ENCODE measurements around the gene SYT14.

The SYT14 gene

DNA sequence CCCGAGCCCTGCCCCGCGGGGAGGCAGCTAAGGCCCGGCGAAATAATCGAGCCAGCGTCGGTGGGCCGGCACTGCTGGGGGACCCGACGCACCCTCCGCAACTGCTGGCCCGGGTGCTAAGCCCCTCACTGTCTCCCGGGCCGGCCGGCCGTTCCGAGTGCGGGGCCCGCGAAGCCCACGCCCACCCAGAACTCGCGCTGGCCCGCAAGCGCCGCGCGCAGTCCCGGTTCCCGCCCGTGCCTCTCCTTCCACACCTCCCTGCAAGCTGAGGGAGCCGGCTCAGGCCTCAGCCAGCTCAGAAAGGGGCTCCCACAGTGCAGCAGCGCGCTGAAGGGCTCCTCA is 49.0 kb upstream of the SYT14 start (continued):
- TF ChIP-seq, protein P1, sequence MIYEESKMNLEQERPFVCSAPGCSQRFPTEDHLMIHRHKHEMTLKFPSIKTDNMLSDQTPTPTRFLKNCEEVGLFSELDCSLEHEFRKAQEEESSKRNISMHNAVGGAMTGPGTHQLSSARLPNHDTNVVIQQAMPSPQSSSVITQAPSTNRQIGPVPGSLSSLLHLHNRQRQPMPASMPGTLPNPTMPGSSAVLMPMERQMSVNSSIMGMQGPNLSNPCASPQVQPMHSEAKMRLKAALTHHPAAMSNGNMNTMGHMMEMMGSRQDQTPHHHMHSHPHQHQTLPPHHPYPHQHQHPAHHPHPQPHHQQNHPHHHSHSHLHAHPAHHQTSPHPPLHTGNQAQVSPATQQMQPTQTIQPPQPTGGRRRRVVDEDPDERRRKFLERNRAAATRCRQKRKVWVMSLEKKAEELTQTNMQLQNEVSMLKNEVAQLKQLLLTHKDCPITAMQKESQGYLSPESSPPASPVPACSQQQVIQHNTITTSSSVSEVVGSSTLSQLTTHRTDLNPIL (CRISPR knock-in tag; IDR thresholded peaks at IDR 0.05; ENCODE audit: low read depth): no peak
- TF ChIP-seq CSDC2 (CRISPR knock-in tag; IDR thresholded peaks at IDR 0.05) (no peak), POU6F1 (CRISPR knock-in tag; IDR thresholded peaks at IDR 0.05; ENCODE audit: borderline replicate concordance, low read depth) (no peak), TOX (CRISPR knock-in tag; IDR thresholded peaks at IDR 0.05; ENCODE audit: borderline replicate concordance) (no peak), OSR1 (CRISPR knock-in tag; IDR thresholded peaks at IDR 0.05) (no peak)

DNA sequence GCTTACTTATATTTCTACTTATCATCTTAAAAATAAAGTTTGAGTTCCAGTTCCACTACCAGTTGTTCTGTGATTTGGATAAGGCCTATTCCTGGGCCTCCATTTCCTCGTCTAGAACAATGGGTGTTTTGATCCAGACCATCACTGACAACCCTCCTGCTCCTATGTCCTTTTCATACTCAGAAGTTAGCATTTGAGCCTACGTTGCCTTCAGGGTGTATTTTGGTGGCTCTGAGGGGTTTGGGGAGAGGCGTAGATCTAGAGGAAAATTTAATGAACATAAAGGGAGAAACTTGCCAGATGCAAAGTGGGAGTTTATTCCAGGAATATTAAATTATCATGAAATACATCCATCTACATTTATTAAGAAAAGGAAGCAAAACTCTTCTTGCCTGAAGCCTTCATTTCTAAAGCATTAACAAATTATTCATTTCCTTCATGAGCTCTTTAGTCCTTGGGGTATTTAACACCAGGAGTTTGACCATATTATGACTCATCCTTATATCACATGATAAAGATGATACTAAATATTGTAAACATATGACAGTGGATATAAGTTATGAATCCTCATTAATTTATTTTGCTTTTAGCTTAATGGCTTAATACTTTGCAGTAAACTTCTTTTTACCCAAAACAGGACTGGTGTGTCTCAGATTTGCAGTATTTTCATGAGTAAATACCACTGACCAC is 47.2 kb upstream of the SYT14 start:
- peak; percentile 39 for ATAC-seq
- TF ChIP-seq TCF4 (CRISPR knock-in tag; IDR thresholded peaks at IDR 0.05; ENCODE audit: borderline replicate concordance): no peak
- TF ChIP-seq SNAI2 (CRISPR knock-in tag; IDR thresholded peaks at IDR 0.05): no peak
- TF ChIP-seq OSR1 (CRISPR knock-in tag; IDR thresholded peaks at IDR 0.05): no peak
- TF ChIP-seq, protein P1 (CRISPR knock-in tag; IDR thresholded peaks at IDR 0.05; ENCODE audit: low read depth): no peak
- no peak for TF ChIP-seq RARB (CRISPR knock-in tag; IDR thresholded peaks at IDR 0.05)
- no peak for TF ChIP-seq ZNF8 (CRISPR knock-in tag; IDR thresholded peaks at IDR 0.05)
- no peak for TF ChIP-seq ESRRG (CRISPR knock-in tag; IDR thresholded peaks at IDR 0.05)
- TF ChIP-seq, protein P2, sequence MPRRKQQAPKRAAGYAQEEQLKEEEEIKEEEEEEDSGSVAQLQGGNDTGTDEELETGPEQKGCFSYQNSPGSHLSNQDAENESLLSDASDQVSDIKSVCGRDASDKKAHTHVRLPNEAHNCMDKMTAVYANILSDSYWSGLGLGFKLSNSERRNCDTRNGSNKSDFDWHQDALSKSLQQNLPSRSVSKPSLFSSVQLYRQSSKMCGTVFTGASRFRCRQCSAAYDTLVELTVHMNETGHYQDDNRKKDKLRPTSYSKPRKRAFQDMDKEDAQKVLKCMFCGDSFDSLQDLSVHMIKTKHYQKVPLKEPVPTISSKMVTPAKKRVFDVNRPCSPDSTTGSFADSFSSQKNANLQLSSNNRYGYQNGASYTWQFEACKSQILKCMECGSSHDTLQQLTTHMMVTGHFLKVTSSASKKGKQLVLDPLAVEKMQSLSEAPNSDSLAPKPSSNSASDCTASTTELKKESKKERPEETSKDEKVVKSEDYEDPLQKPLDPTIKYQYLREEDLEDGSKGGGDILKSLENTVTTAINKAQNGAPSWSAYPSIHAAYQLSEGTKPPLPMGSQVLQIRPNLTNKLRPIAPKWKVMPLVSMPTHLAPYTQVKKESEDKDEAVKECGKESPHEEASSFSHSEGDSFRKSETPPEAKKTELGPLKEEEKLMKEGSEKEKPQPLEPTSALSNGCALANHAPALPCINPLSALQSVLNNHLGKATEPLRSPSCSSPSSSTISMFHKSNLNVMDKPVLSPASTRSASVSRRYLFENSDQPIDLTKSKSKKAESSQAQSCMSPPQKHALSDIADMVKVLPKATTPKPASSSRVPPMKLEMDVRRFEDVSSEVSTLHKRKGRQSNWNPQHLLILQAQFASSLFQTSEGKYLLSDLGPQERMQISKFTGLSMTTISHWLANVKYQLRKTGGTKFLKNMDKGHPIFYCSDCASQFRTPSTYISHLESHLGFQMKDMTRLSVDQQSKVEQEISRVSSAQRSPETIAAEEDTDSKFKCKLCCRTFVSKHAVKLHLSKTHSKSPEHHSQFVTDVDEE (CRISPR knock-in tag; IDR thresholded peaks at IDR 0.05): no peak
- TF ChIP-seq, protein P3, sequence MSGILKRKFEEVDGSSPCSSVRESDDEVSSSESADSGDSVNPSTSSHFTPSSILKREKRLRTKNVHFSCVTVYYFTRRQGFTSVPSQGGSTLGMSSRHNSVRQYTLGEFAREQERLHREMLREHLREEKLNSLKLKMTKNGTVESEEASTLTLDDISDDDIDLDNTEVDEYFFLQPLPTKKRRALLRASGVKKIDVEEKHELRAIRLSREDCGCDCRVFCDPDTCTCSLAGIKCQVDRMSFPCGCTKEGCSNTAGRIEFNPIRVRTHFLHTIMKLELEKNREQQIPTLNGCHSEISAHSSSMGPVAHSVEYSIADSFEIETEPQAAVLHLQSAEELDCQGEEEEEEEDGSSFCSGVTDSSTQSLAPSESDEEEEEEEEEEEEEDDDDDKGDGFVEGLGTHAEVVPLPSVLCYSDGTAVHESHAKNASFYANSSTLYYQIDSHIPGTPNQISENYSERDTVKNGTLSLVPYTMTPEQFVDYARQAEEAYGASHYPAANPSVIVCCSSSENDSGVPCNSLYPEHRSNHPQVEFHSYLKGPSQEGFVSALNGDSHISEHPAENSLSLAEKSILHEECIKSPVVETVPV (CRISPR knock-in tag; IDR thresholded peaks at IDR 0.05): no peak
- TF ChIP-seq, protein P4, sequence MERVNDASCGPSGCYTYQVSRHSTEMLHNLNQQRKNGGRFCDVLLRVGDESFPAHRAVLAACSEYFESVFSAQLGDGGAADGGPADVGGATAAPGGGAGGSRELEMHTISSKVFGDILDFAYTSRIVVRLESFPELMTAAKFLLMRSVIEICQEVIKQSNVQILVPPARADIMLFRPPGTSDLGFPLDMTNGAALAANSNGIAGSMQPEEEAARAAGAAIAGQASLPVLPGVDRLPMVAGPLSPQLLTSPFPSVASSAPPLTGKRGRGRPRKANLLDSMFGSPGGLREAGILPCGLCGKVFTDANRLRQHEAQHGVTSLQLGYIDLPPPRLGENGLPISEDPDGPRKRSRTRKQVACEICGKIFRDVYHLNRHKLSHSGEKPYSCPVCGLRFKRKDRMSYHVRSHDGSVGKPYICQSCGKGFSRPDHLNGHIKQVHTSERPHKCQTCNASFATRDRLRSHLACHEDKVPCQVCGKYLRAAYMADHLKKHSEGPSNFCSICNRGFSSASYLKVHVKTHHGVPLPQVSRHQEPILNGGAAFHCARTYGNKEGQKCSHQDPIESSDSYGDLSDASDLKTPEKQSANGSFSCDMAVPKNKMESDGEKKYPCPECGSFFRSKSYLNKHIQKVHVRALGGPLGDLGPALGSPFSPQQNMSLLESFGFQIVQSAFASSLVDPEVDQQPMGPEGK (CRISPR knock-in tag; IDR thresholded peaks at IDR 0.05; ENCODE audit: borderline replicate concordance): no peak
- no peak for TF ChIP-seq TOX (CRISPR knock-in tag; IDR thresholded peaks at IDR 0.05; ENCODE audit: borderline replicate concordance)
- TF ChIP-seq ZFP30 (CRISPR knock-in tag; IDR thresholded peaks at IDR 0.05): no peak
- TF ChIP-seq ZNF70 (CRISPR knock-in tag; IDR thresholded peaks at IDR 0.05): no peak
- no peak for TF ChIP-seq GLIS3 (CRISPR knock-in tag; IDR thresholded peaks at IDR 0.05)
- no peak for TF ChIP-seq POU6F1 (CRISPR knock-in tag; IDR thresholded peaks at IDR 0.05; ENCODE audit: borderline replicate concordance, low read depth)
- no peak for TF ChIP-seq CSDC2 (CRISPR knock-in tag; IDR thresholded peaks at IDR 0.05)
- TF ChIP-seq ISL1 (CRISPR knock-in tag; IDR thresholded peaks at IDR 0.05): no peak
- TF ChIP-seq ZFP3 (CRISPR knock-in tag; IDR thresholded peaks at IDR 0.05): no peak
- no peak for TF ChIP-seq PPARA (CRISPR knock-in tag; IDR thresholded peaks at IDR 0.05; ENCODE audit: borderline replicate concordance)
- no peak for TF ChIP-seq BACH2 (CRISPR knock-in tag; IDR thresholded peaks at IDR 0.05; ENCODE audit: borderline replicate concordance)

All from SK-N-SH treated with all-trans-retinoic acid at 6 μM for 48 hours (cell line).